ENCODE measurements around the gene ADAMTSL5.

GRCh38 chr19:1472231-1473084 is 40.4 kb downstream of the ADAMTSL5 start:
- TF ChIP-seq POLR2A (IDR thresholded peaks at IDR 0.05; ENCODE audit: low read length) (no peak), GATA1 (IDR thresholded peaks at IDR 0.05; ENCODE audit: low read depth, low read length) (no peak)
